Umbilical cord (tissue), 2 donors: ENCODE measurements around the gene ASIC1. TPM values are rescaled to one million over a fixed set of nuclear protein-coding genes. Genes with fewer than 3 reads are reported as not detected.

Experiments
- DNase-seq: peaks from one replicate; pipeline ENCODE4 v3.0.0-alpha.2; 2015; ENCODE audit warnings: low spot score
- total RNA-seq: library from RNA; depleted of rRNA; stranded (reverse); fragments of >200 nt; gene quantifications from one replicate; pipeline ENCODE4 v1.2.3, GENCODE V29; 2014; ENCODE audit warnings: low replicate concordance; ENCODE audit not compliant: insufficient read depth

Gene ASIC1
- total RNA-seq, 1 donor from 2014 or later, result 1.7 TPM

DNA sequence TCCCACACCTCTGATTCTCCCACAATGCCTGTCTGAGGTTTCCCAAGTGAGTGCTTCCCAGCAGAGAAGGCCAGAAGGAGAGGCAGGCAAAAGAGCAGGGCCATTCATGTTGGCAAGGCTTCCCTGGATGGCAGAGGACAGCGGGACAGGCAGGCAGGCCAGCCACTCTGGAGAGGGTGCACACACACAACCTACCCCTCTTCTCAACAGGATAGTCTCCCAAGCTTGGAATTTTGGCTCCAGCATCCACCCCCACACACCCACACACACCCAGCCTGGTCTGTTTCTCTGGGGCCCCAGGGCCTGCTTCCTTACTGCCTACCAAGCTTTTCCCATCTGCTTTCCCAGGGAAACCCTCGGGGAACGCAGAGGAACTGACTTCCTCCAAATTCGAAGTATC lies 16.7 kb upstream of the ASIC1 start:
- DNase-seq, result no peak

DNA sequence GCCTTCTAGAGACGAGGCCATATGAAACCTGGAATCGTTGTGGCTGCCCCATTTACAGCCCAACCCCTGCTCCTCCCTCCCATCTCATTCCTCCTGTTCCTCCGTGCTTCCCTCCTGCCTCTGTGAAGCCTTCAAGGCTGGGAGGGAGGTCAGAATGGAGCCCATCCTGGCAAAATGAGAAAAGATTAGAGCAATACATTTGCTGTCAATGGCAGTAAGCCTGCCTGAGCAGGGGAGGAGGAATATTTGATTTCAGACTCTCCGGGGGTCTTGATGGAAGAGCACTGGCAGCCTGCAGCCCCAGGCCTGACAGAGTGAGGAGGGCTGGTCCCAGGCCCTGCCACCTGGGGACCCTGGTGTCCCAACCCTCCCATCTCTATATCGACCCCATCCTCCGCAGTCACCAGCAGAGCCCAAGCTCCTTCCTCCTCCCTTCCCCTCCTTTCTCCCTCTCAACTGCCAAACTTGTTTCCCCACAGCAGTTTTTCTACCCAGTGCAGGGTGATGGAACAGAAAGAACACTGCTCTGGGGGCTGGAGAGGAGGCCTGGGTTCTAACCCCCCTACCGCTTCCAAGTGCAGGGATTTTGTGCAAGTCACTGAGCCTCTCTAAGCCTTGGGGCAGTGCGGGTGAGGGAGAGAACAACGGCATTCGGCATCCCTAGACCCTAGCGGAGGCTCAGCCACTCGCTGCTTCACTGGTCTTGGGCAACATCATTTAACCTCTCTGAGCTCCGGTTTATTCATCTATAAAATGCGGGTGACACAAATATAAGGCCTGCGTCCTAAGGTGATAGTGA lies 16.1 kb upstream of the ASIC1 start:
- DNase-seq, result no peak

DNA sequence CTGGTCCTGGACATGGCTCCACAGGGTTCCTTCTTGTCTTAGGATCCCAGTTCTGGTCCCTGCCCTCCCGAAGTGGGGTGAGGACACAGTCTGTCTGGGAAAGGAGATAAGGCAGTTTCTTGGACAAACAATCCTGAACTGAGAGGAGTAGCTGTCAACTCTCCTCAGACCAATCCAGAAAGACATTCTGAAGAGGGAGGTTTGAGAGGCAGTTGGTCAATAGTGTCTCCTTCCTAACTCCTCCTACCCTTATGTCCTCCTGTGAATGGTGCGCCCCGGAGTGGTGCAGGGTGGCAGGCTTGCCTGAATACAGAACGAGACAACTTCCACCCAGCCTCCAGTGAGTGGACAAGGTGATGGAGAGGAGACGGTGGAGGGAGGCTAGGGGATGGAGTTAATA lies 15.4 kb upstream of the ASIC1 start:
- no peak for DNase-seq

DNA sequence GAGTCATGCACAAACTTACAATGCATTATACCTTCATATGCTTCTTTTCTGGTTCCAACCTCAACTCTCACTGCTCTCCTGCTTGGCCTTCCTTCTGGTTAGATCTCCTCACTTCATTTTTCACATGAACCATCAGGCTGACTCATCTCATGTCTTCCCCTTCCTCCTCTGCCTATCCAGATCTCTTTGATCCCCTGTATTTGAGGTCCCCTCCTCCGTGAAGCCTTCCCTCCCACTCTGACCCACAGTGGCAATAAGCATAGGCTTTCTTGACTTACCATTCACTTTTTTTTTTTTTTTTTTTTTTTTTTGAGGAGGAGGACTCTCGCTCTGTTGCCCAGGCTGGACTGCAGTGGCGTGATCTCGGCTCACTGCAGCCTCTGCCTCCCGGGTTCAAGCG lies 14.7 kb upstream of the ASIC1 start:
- no peak for DNase-seq

DNA sequence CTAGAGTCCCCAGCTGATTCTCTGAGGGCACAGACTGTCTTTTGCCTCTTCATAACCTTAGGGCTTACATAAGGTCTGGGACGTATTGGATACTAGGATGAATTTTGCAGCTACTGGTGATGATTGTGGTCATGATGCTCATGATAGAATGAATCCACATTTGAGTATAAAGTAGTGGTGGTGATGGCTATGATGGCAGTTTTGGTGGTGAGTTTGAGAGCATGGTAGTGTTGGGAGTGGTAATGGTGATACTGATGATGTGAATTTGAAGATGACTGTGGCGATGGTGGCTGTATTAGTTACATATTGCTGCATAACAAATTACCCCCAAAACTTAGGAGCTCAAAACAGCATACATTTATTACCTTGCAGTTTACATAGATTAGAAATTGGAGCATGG lies 14.1 kb upstream of the ASIC1 start:
- DNase-seq, result no peak

DNA sequence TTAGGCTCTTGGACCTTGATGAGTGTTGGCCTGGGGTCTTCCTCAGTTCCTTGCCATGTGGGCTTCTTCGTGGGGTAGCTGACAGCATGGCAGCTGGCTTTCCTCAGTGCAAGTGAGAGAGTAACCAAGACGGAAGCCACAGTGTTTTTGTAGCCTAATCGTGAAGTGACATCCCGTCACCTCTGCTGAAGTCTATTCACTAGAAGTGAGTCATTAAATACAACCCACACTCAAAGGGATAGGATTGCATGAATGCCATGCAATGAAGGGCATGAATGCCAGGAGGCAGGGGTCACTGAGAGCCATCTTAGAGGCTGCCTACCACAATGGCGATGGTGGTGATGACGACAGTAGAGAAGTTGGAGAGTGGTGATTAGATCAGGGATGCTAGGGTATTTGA lies 13.5 kb upstream of the ASIC1 start:
- DNase-seq, result no peak

DNA sequence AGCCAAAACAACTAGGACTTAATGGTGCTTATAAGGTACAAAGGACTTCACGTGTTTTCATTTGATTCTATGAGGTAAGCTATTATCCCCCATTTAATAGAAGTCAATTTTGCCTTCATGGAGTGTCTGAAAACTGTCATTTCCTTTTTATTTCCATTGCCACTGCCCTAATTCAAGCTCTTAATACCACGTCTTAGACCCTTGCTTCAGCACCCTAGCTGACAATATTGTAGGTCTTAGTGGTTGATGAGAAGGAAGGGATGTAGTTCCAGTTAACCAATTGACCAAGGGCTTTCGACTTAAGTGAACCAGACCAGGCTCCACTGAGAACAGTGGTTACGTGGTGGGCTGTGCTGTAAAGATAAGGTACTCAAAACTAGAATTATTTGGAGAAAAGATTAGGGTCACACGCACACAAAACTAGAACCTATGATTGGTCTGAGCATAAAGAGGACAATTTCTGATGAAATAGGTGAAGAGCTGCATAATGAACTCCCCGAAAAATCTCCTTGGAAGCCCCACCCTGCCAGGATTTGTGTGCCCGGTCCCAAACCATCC lies 9.6 kb upstream of the ASIC1 start:
- no peak for DNase-seq

DNA sequence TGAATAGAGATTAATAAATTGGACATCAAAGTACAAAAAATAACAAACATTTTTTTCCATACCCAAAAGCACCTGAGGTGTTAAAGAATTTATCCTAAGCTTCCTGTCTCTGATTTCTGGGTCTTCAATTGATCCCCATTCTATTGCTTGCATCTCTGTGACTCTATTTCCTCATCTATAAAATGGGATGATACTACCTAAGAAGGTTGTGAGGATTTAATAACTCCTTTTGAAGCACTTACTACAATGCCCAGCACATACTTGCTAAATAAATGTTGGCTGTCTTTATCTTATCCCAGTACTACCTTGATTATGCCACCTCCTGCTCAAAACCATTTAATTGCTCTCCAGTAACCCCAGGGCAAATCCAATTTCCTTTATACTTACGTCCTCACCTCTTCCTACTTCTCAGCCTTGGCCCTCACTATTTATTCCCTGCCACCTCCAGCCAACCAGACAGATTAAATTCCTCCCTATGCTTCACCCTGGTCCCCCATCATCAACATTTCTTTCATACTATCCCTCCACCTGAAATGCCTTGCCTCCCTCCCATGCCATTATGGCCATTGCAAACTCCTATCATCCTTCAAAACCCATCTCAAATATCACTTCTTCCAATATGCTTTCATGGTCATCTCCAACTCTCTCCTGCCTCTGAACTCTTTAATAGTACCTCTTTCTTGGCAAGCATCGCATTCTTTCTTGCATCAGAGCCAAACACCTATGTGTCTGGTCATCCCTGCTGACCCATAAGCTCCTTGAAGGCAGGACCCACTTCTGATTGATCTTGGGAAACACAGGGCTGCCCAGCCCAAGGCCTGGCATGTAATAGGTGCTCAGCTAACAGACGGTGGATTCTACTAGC lies 7.9 kb upstream of the ASIC1 start:
- no peak for DNase-seq

DNA sequence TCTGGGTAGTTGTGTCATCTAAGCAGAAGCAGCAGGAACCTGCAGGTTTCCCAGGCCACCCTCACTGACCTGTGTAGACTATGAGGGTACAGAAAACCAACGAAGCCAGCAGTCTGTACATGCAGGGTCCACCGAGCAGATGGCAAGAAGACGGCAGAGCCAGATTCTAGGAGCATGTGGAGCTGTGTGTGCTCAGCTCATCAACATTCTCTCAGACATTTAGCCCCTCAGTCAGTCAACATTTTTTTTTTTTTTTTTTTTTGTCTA lies 7.3 kb upstream of the ASIC1 start:
- DNase-seq, result no peak

DNA sequence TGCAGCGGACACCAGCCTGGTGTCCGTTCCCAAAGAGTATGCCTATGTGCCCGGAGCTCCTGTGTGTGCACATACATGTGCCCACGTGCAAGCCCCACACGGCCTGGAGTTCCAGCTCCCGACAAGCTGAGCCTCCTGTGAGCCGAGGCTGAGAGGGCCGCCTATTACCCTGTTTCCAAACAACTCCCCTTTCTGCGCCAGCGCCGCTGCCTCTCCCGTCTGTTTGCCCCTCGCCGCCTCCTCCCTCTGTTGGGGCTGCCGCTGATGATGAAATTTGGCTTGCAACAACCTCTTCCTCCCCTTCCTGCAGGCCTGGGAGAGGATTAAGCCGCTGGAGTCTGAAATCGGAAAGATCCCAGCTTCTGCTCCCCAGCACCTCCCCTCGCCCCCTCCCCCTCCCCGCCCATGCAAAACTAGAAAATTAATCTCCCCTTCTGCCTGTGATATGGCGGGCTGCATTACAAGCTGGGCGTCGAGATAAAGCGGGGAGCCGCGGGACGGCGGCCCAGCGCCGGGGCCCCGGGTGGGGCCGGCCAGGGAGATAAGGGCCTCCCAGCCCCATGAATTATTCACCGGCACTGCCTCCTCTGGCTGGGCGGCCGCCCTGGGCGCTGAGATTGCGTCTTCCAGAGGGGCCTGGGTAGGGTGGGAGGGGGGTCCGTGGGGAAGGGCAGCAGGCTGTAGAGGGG lies 6.8 kb upstream of the ASIC1 start:
- peak; percentile 97 for DNase-seq

DNA sequence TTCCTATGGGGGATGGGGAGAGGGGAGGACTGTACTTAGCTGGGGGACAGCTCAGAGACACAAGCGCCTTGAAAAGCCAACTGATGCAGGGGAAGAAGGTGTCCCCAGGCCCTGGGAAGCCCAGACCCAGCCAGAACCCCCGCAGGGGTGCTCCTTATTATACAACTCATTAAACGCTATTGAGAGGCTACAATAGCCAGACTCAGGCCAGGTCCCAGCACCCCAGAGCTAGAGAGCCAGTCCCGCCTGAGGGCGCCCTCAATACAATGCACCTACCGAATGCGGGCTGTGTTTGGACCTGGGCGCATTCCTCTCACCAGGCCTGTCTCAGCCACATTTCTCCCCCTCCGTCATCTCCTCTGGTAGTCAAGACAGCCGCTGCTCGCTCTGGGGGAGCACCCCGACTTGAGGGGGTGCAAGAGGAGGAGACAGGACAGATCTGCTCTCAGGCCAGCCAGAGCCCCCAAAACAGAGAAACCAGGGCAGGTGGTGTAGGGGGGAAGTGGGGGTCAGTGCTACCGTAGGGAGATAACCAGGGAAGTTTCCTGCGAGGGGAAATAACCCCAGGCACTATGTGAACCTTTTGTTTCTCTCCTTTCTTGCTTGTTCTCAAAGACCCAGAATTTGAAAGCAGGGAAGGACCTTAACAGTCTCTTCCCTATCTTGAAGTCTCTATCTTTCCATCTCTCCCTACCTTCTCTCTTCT lies 6.1 kb upstream of the ASIC1 start:
- no peak for DNase-seq

DNA sequence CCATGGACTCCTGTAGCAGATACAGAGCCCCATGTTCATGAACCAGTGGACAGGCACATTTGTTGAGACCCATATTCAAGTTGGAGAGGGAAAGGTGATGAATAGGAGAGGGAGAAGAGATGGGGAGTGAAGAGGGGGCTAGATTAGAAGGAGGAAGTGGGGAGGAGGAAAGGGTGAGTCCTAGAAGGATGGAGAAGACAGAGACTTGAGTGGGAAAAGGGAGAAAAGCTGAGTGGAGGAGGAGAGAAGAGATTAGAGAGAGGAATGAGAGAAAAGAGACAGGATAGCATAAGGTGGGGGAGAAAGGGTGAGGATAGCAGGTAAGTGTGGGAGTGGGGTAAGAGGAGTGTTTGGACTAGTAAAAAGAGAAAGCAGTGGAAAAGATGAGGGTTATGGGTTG lies 4.9 kb upstream of the ASIC1 start:
- no peak for DNase-seq

DNA sequence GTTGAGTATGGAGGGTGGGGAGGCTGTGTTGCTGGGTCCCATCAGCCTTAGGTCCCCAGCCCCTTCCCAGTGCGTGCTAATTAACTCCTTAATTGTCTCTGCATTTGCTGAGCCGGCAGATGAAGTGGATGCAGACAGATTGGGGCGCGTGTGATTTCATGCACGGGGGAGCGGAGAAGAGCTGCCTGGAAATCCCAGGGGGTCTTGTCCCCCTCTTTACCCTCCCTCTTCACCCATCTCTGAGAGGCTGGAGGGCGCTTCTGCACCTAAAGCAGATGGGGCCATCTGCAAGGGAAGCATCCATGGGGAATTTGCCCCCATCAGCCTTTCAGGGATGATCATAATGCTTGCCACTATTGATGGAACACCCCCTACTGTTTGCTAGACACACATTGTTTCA lies 4.4 kb upstream of the ASIC1 start:
- DNase-seq, result no peak

DNA sequence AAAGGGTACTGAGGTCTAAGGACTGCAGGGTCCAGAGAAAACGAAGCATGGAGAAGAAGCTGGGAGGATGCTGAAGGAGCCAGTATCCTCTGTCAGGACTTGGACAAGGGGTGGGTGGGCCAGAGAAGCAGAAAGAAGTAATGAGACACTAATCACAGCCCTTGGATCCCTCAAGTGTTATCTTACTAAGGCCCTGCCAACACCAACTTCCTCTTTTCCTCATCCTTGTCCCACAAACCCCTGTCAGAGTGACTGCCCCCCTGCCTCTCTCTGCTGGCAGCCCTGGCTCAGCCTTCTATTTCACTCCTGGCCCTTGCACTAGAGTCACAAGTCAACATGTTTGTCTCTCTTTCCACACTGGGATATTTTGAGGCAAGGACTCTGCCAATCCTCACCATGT lies 3.8 kb upstream of the ASIC1 start:
- DNase-seq, result no peak

DNA sequence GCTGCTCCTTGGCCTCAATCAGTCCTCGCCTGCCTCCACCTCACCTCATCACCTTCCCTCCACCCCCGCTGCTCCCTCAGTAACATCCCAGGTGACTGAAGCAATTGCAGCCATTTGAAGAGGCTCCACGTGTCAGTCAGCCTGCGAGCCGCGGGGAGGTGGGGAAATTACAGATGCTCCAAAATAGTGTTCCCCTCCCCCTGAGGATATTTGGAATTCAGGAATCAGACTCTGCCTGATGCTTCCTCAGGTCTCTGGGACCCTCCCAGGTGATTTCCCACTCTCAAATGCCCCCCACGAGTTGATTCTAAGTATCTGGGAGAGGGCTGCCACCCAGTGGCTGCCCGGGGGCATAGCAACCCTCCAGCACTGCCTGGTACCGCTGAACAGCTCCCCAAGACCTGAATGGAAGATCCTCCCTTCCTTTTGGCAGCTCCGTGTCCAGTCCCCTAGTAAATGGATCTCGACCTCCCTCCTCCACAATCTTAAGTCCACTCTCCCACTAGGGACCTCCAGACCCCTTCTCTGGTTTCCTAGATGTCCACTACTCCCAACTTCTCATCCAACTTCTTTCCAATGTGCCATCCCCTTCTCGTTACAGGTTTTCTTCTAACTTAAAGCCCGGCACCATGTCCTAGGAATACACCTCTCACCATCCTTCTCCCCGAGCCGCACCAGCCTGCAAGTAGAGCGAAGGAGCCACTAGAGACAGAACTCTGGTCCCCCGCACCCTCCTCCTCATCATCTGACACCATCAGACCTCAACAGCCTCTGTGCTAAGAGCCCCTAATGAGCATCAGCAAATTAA lies 1.4 kb upstream of the ASIC1 start:
- peak; percentile 44 for DNase-seq

DNA sequence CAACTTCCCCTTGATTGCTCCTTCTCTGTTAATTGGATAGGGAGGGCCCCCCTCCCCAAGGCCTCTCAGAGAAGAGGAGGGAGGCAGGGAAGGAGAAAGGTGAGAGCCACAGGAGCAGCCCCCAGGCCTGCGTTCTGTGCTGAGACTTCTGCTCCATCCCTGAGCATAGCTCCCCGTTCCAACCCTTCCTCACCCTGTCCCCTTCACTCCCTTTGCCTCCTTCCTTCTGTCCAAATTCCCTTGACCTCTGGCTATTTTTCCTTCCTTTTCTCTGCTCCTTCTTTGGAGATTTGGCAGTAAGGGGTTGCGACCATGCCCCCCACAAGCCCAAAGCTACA lies 788 bp upstream of the ASIC1 start:
- no peak for DNase-seq

DNA sequence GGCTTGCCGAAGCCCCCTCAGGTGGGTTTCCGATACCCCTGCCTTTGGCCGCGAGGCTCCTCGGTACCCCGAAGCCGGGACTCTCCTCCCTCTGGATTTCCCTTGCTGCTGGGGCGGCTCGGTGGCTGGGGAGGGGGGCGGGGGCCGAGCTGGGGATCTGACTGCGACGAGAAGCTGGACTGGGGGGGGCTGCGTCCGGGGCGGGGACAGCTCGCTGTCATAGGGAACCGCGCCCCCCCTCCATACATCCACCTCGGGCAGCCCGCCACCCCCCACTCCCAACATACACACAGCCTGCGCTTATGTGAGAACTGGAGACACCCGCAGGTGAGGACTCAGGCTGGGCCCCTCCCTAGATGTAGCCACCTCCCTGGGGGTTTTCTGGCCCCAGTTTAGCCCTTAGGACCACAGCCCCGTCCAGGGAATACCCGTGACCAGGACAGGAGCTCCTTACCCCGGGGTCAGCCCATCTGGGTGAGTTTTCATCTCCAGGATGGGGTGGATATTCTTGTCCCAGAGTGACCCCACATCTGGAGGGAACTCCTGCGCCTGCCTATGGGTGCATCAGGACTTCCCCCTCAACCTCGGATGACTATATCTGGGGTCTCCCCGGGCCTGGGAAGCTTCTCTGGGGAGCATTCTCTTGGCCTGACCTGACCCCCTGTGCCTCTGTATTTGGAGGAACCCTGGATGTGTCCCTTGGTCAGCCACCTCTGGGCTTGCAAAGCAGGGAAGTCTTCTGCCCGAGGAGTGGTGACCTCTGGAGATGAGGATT lies 687 bp downstream of the ASIC1 start:
- no peak for DNase-seq

DNA sequence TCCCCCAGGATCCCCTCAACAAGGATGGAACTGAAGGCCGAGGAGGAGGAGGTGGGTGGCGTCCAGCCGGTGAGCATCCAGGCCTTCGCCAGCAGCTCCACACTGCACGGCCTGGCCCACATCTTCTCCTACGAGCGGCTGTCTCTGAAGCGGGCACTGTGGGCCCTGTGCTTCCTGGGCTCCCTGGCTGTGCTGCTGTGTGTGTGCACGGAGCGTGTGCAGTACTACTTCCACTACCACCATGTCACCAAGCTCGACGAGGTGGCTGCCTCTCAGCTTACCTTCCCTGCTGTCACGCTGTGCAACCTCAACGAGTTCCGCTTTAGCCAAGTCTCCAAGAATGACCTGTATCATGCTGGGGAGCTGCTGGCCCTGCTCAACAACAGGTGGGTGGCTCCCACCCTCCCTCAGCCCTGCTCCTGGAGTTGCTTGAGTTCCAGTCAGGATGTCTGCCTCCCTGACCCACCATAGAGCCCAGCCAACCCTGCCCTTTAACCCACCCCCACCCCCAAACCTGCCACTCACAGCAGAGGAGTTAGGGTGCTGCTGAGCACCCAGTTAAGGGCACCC lies 1.4 kb downstream of the ASIC1 start:
- DNase-seq, result no peak

DNA sequence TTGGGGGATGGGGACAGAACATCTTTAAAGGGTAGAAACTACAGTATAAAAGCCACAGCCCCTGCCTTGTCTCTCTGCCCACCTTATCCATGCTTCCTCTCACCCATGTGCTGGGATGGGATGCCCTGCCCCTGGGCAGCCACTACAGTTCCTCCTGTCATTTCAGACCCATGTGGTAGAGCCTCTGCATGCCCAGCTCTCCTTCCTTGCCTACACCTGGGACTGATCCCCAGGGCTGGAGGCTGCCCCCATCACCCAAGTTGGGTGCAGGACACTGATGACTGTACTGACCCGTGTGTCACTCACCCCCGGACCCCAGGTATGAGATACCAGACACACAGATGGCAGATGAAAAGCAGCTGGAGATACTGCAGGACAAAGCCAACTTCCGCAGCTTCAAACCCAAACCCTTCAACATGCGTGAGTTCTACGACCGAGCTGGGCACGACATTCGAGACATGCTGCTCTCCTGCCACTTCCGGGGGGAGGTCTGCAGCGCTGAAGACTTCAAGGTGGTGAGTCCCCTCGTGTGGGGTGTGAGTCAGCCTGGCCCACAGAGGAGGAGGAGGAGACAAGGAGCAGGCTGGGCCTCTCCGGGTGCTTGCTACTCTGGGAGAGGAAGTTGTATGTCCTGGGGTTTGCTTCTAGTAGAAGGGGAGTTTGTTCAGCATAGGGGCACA lies 2.2 kb downstream of the ASIC1 start:
- no peak for DNase-seq
